A673 (cell line): ENCODE data around the gene HK1. TPM values are rescaled to one million over a fixed set of nuclear protein-coding genes. Genes with fewer than 3 reads are reported as not detected.
"Not testable (repeated sequence)": the region's sequence is repeated elsewhere in the genome, so short reads cannot be mapped to it uniquely, and the experiment has no call there.

Source experiments
- BruUV-seq: library from RNA; stranded (reverse); fragments of 400-500 nt; replicated peaks from 2 replicates; lab custom pipeline; 2021; lab: Mats Ljungman, UMichigan
- CTCF ChIA-PET: fragments of 300-600 bp; sonication (Branson Sonifier 250); formaldehyde crosslinking; loops from one replicate; lab custom pipeline; 2022; ENCODE audit warnings: antibody characterized with exemption; lab: Charles Lee
- POLR2A ChIA-PET: fragments of 300-600 bp; sonication (Branson Sonifier 250); formaldehyde crosslinking; loops from one replicate; lab custom pipeline; 2022; ENCODE audit warnings: antibody characterized with exemption; ENCODE audit not compliant: low non-redundant PET; lab: Charles Lee
- DNase-seq: peaks from one replicate; pipeline ENCODE4 v3.0.0-alpha.2; 2015; ENCODE audit warnings: low spot score
- H3K27ac ChIP-seq: fragments of 200-600 bp; sonication (generic); 2 replicates; pipeline ENCODE4 v1.5.1; 2016; ENCODE audit warnings: mixed run types, low read depth, mild to moderate bottlenecking, mixed read lengths, antibody characterized with exemption, low read length; ENCODE audit not compliant: poor library complexity, severe bottlenecking
- H3K27me3 ChIP-seq: fragments of 200-600 bp; sonication (generic); replicated peaks from 2 replicates; pipeline ENCODE4 v1.6.1; 2017; ENCODE audit warnings: mixed run types, low read depth, mild to moderate bottlenecking, mixed read lengths, antibody characterized with exemption, low read length; ENCODE audit not compliant: insufficient read depth, poor library complexity
- H3K36me3 ChIP-seq: fragments of 200-600 bp; sonication (generic); 2 replicates; pipeline ENCODE4 v1.6.1; 2016; ENCODE audit warnings: mixed run types, mild to moderate bottlenecking, mixed read lengths, antibody characterized with exemption, low read length; ENCODE audit not compliant: insufficient read depth, poor library complexity, severe bottlenecking
- H3K4me1 ChIP-seq: fragments of 200-600 bp; sonication (generic); 2 replicates; pipeline ENCODE4 v1.6.1; 2017; ENCODE audit warnings: mixed run types, mild to moderate bottlenecking, mixed read lengths, antibody characterized with exemption, low read length; ENCODE audit not compliant: insufficient read depth, poor library complexity, severe bottlenecking
- H3K4me3 ChIP-seq: fragments of 200-600 bp; sonication (generic); 2 replicates; pipeline ENCODE4 v1.5.1; 2016; ENCODE audit warnings: low read depth, mixed run types, mild to moderate bottlenecking, mixed read lengths, low read length; ENCODE audit not compliant: poor library complexity, severe bottlenecking
- H3K9me3 ChIP-seq: fragments of 200-600 bp; sonication (generic); 2 replicates; pipeline ENCODE4 v1.6.1; 2016; ENCODE audit warnings: mixed run types, low read depth, mild to moderate bottlenecking, mixed read lengths, antibody characterized with exemption, low read length; ENCODE audit not compliant: poor library complexity, severe bottlenecking
- CTCF ChIP-seq: fragments of 300-800, 200-600 bp; sonication (generic); conservative IDR thresholded peaks from 2 replicates; pipeline ENCODE4 v1.5.1; 2017; ENCODE audit warnings: low read depth, mild to moderate bottlenecking, antibody characterized with exemption, low read length, moderate library complexity, mixed read lengths
- EZH2 ChIP-seq: fragments of 200-600 bp; sonication (generic); IDR thresholded peaks from 2 replicates; pipeline ENCODE4 v1.6.1; 2017; ENCODE audit warnings: borderline replicate concordance, low read depth, mild to moderate bottlenecking, mixed read lengths, antibody characterized with exemption, low read length; ENCODE audit not compliant: poor library complexity, severe bottlenecking
- intact Hi-C: fragments of 100-400 bp; cut with micrococcal nuclease; formaldehyde crosslinking; loops from one replicate; pipeline ENCODE4 v1.10.0; 2022; ENCODE audit not compliant: unreplicated experiment
- total RNA-seq: library from RNA; stranded (reverse); gene quantifications from 2 replicates; pipeline ENCODE4 v1.2.3, GENCODE V29; 2021

HK1 gene
- total RNA-seq, 1 experiment from 2014 or later = 107 TPM

GRCh38 chr10:69307434-69307833 lies 29.1 kb downstream of the HK1 start:
- Histone ChIP-seq H3K4me3 (no peak overlapping the region), H3K27me3 (no peaks in the 10 kb centered on the region), H3K36me3 (no peaks in the 10 kb centered on the region), H3K27ac (no peak overlapping the region), H3K9me3 (no peaks in the 10 kb centered on the region), H3K4me1 (no peaks in the 10 kb centered on the region)
- CTCF ChIA-PET = no interaction called here
- BruUV-seq = no TSS peak
- no peak for TF ChIP-seq EZH2
- no peak for TF ChIP-seq CTCF
- no peak for DNase-seq
- intact Hi-C loops = no loop called here
- POLR2A ChIA-PET = no interaction called here

GRCh38 chr10:69308304-69308703 lies 30.0 kb downstream of the HK1 start:
- H3K27me3 ChIP-seq, H3K27ac ChIP-seq, BruUV-seq, CTCF ChIA-PET, POLR2A ChIA-PET, H3K9me3 ChIP-seq, H3K4me3 ChIP-seq, H3K36me3 ChIP-seq, intact Hi-C loops, H3K4me1 ChIP-seq, DNase-seq: not testable (repeated sequence)

- ChIA-PET POLR2A (no interaction called here), CTCF (no interaction called here)
- intact Hi-C loops = no loop called here
- no peaks in the 10 kb centered on the region for H3K27me3 ChIP-seq
- H3K9me3 ChIP-seq = no peaks in the 10 kb centered on the region
- TF ChIP-seq EZH2 (no peak), CTCF (no peak)
- no peak overlapping the region for H3K27ac ChIP-seq
- no peaks in the 10 kb centered on the region for H3K36me3 ChIP-seq
- DNase-seq = no peak
- no peak overlapping the region for H3K4me3 ChIP-seq
- no peaks in the 10 kb centered on the region for H3K4me1 ChIP-seq
- BruUV-seq = no TSS peak
Measured at GRCh38 chr10:69311309-69311708, 33.0 kb downstream of the HK1 start.

GRCh38 chr10:69312528-69312927 lies 34.2 kb downstream of the HK1 start:
- Histone ChIP-seq H3K27me3 (no peaks in the 10 kb centered on the region), H3K4me3 (no peak overlapping the region), H3K27ac (no peak overlapping the region), H3K9me3 (no peaks in the 10 kb centered on the region), H3K36me3 (no peaks in the 10 kb centered on the region), H3K4me1 (no peaks in the 10 kb centered on the region)
- no TSS peak for BruUV-seq
- intact Hi-C loops = no loop called here
- DNase-seq = no peak
- POLR2A ChIA-PET = interaction anchor here (0.6 kb wide), 1 partner anchor 169 kb away, joined by 6 read pairs; no protein-coding TSS in a partner anchor
- TF ChIP-seq EZH2 (no peak), CTCF (no peak)
- CTCF ChIA-PET = no interaction called here
